Erythroblast (primary cell): ENCODE results near the gene TRIM73.
"Not testable (repeated sequence)": the region's sequence is repeated elsewhere in the genome, so short reads cannot be mapped to it uniquely, and the experiment has no call there.

Experiments used
- GATA1 ChIP-seq: IDR thresholded peaks from 2 replicates; pipeline ENCODE4 v1.6.1; 2011; ENCODE audit warnings: low read depth, mild to moderate bottlenecking, control low read depth, low read length, moderate library complexity
- POLR2A ChIP-seq: IDR thresholded peaks from 2 replicates; pipeline ENCODE4 v1.6.1; 2011; ENCODE audit warnings: mild to moderate bottlenecking, low read length

DNA sequence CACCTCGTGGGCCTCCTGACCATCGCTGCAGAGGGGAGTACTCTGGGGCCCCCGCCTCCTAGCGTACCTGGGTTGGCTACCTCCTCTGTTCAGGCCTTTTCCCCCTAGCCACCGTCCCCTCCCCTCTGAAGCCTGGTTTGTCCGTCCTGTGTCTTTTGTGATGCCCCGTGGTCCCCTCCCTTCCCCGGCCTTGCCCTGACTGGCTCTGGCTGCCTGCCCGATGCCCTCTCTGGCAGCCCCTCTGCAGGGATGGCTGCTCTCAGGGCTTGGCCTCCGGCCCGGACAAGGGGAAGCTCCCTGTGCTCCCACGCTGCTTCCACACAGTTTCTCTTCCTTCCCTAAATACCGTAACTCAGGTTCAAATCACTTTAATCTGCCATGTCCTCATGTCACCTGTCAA lies 24.3 kb downstream of the TRIM73 start:
- not testable (repeated sequence) for TF ChIP-seq POLR2A, GATA1
